HUES64 (cell line): ENCODE data around the gene MTX2.

ENCODE experiments used
- H3K27ac ChIP-seq: 2 replicates; pipeline ENCODE4 v1.7.0; 2013; ENCODE audit warnings: low read depth, low read length, inconsistent platforms
- H3K27me3 ChIP-seq: 2 replicates; pipeline ENCODE4 v1.6.1; 2013; ENCODE audit warnings: mild to moderate bottlenecking, low read length; ENCODE audit not compliant: insufficient read depth
- H3K36me3 ChIP-seq: 2 replicates; pipeline ENCODE4 v1.6.1; 2013; ENCODE audit warnings: mild to moderate bottlenecking, low read length; ENCODE audit not compliant: insufficient read depth
- H3K4me1 ChIP-seq: 2 replicates; pipeline ENCODE4 v1.6.1; 2013; ENCODE audit warnings: mild to moderate bottlenecking, low read length, moderate library complexity; ENCODE audit not compliant: insufficient read depth
- H3K4me3 ChIP-seq: 2 replicates; pipeline ENCODE4 v1.5.1; 2013; ENCODE audit warnings: mild to moderate bottlenecking, low read length, moderate library complexity
- H3K9ac ChIP-seq: 2 replicates; pipeline ENCODE4 v1.6.1; 2013; ENCODE audit warnings: mild to moderate bottlenecking, low read depth, low read length
- H3K9me3 ChIP-seq: 2 replicates; pipeline ENCODE4 v1.6.1; 2013; ENCODE audit warnings: low read depth, low read length; ENCODE audit not compliant: insufficient read depth
- WGBS: fragments of 150-250, 120-280 bp; methylation state at CpG from one replicate; pipeline ENCODE4 v1.1.7; 2013; ENCODE audit warnings: missing lambda C conversion rate; 5-methylcytosine and 5-hydroxymethylcytosine counted together

MTX2 gene

GRCh38 chr2:176325732-176326131 lies 56.5 kb downstream of the MTX2 start:
- no peak overlapping the region for H3K9ac ChIP-seq
- H3K4me1 ChIP-seq: peaks cover 40% of the 10 kb centered on the region
- H3K4me3 ChIP-seq: no peak overlapping the region
- peaks cover 21% of the 10 kb centered on the region for H3K36me3 ChIP-seq
- no peaks in the 10 kb centered on the region for H3K27me3 ChIP-seq
- H3K9me3 ChIP-seq: no peaks in the 10 kb centered on the region
- 0% methylated on average over 1 of the region's 1 CpG for WGBS
- H3K27ac ChIP-seq: peak overlapping the region; percentile 86

- no peak overlapping the region for H3K9ac ChIP-seq
- H3K4me3 ChIP-seq: no peak overlapping the region
- no peak overlapping the region for H3K27ac ChIP-seq
- no peaks in the 10 kb centered on the region for H3K9me3 ChIP-seq
- peaks cover 29% of the 10 kb centered on the region for H3K36me3 ChIP-seq
- peaks cover 55% of the 10 kb centered on the region for H3K4me1 ChIP-seq
- no peaks in the 10 kb centered on the region for H3K27me3 ChIP-seq
- WGBS: 86% methylated on average over 2 of the region's 3 CpGs
These were observed 58.9 kb downstream of the MTX2 start for GRCh38 chr2:176328149-176328548.

GRCh38 chr2:176330612-176331011 lies 61.4 kb downstream of the MTX2 start:
- no CpG with 5 or more reads among the region's 1 CpG for WGBS
- H3K27me3 ChIP-seq: no peaks in the 10 kb centered on the region
- H3K9ac ChIP-seq: no peak overlapping the region
- peaks cover 40% of the 10 kb centered on the region for H3K4me1 ChIP-seq
- H3K36me3 ChIP-seq: peaks cover 29% of the 10 kb centered on the region
- H3K9me3 ChIP-seq: no peaks in the 10 kb centered on the region
- H3K4me3 ChIP-seq: no peak overlapping the region
- no peak overlapping the region for H3K27ac ChIP-seq

GRCh38 chr2:176331646-176332045 lies 62.4 kb downstream of the MTX2 start:
- H3K4me3 ChIP-seq: no peak overlapping the region
- H3K9ac ChIP-seq: no peak overlapping the region
- no peaks in the 10 kb centered on the region for H3K9me3 ChIP-seq
- WGBS: 70% methylated on average over 1 of the region's 1 CpG
- H3K27me3 ChIP-seq: no peaks in the 10 kb centered on the region
- peaks cover 34% of the 10 kb centered on the region for H3K36me3 ChIP-seq
- peak overlapping the region; percentile 34; the same call in 1 of the 2 replicates for H3K27ac ChIP-seq
- peaks cover 32% of the 10 kb centered on the region for H3K4me1 ChIP-seq

- Histone ChIP-seq H3K9me3 (no peaks in the 10 kb centered on the region), H3K4me1 (peaks cover 20% of the 10 kb centered on the region), H3K27me3 (no peaks in the 10 kb centered on the region), H3K4me3 (no peak overlapping the region), H3K36me3 (peaks cover 43% of the 10 kb centered on the region), H3K27ac (no peak overlapping the region), H3K9ac (no peak overlapping the region)
- WGBS: 93% methylated on average over 1 of the region's 1 CpG
These were observed 65.5 kb downstream of the MTX2 start for GRCh38 chr2:176334729-176335128.

GRCh38 chr2:176338395-176338794 lies 69.2 kb downstream of the MTX2 start:
- Histone ChIP-seq H3K4me1 (no peaks in the 10 kb centered on the region), H3K9ac (no peak overlapping the region), H3K36me3 (peaks cover 29% of the 10 kb centered on the region), H3K4me3 (no peak overlapping the region), H3K27ac (no peak overlapping the region), H3K9me3 (peaks cover 6% of the 10 kb centered on the region; the same call in 1 of the 2 replicates), H3K27me3 (no peaks in the 10 kb centered on the region)
- WGBS: 100% methylated on average over 2 of the region's 3 CpGs

- Histone ChIP-seq H3K36me3 (peaks cover 29% of the 10 kb centered on the region), H3K4me3 (no peak overlapping the region), H3K9ac (no peak overlapping the region), H3K27ac (no peak overlapping the region), H3K9me3 (peaks cover 6% of the 10 kb centered on the region; the same call in 1 of the 2 replicates), H3K4me1 (no peaks in the 10 kb centered on the region), H3K27me3 (no peaks in the 10 kb centered on the region)
- 92% methylated on average over 1 of the region's 1 CpG for WGBS
These were observed 70.0 kb downstream of the MTX2 start for GRCh38 chr2:176339208-176339607.

- Histone ChIP-seq H3K27me3 (no peaks in the 10 kb centered on the region), H3K4me1 (no peaks in the 10 kb centered on the region), H3K4me3 (no peak overlapping the region), H3K9ac (no peak overlapping the region), H3K27ac (no peak overlapping the region), H3K36me3 (no peaks in the 10 kb centered on the region), H3K9me3 (no peaks in the 10 kb centered on the region)
- WGBS: 91% methylated on average over 1 of the region's 4 CpGs
These were observed 87.0 kb downstream of the MTX2 start for GRCh38 chr2:176356251-176356650.

- Histone ChIP-seq H3K36me3 (no peaks in the 10 kb centered on the region), H3K4me3 (no peak overlapping the region), H3K4me1 (no peaks in the 10 kb centered on the region), H3K9ac (no peak overlapping the region), H3K27ac (no peak overlapping the region), H3K27me3 (no peaks in the 10 kb centered on the region), H3K9me3 (peaks cover 4% of the 10 kb centered on the region; the same call in 1 of the 2 replicates)
- 84% methylated on average over 1 of the region's 3 CpGs for WGBS
These were observed 95.2 kb downstream of the MTX2 start for GRCh38 chr2:176364273-176364977.

- Histone ChIP-seq H3K36me3 (no peaks in the 10 kb centered on the region), H3K9ac (no peak overlapping the region), H3K4me3 (no peak overlapping the region), H3K9me3 (peaks cover 4% of the 10 kb centered on the region; the same call in 1 of the 2 replicates), H3K4me1 (no peaks in the 10 kb centered on the region), H3K27me3 (no peaks in the 10 kb centered on the region; the same call in 1 of the 2 replicates), H3K27ac (no peak overlapping the region)
- 85% methylated on average over 1 of the region's 1 CpG for WGBS
These were observed 99.1 kb downstream of the MTX2 start for GRCh38 chr2:176368349-176368748.

- peaks cover 4% of the 10 kb centered on the region; the same call in 1 of the 2 replicates for H3K9me3 ChIP-seq
- 90% methylated on average over 13 of the region's 13 CpGs for WGBS
- no peak overlapping the region for H3K4me3 ChIP-seq
- H3K4me1 ChIP-seq: no peaks in the 10 kb centered on the region
- H3K27ac ChIP-seq: no peak overlapping the region
- H3K27me3 ChIP-seq: no peaks in the 10 kb centered on the region; the same call in 1 of the 2 replicates
- no peak overlapping the region for H3K9ac ChIP-seq
- H3K36me3 ChIP-seq: no peaks in the 10 kb centered on the region
These were observed 101.4 kb downstream of the MTX2 start for GRCh38 chr2:176370467-176371171.
